GM18517 (cell line): ENCODE measurements around the gene ITGA11.

Source experiments
- ATAC-seq: cut with Tn5 transposase; IDR thresholded peaks from one replicate; pipeline ENCODE4 v1.9.1; 2021; ENCODE audit warnings: mild to moderate bottlenecking, moderate library complexity; ENCODE audit not compliant: unreplicated experiment

Gene ITGA11

GRCh38 chr15:68364028-68364659, 67.8 kb downstream of the ITGA11 start:
- ATAC-seq: no peak

- no peak for ATAC-seq
Observed at GRCh38 chr15:68363353-68363752, 68.6 kb downstream of the ITGA11 start.

GRCh38 chr15:68362537-68363126, 69.3 kb downstream of the ITGA11 start:
- ATAC-seq: no peak

GRCh38 chr15:68360721-68361120, 71.2 kb downstream of the ITGA11 start:
- no peak for ATAC-seq

GRCh38 chr15:68356778-68357177, 75.2 kb downstream of the ITGA11 start:
- ATAC-seq: no peak

- ATAC-seq: no peak
Observed at GRCh38 chr15:68354923-68355322, 77.0 kb downstream of the ITGA11 start.

- no peak for ATAC-seq
Observed at GRCh38 chr15:68354268-68354667, 77.7 kb downstream of the ITGA11 start.

- no peak for ATAC-seq
Observed at GRCh38 chr15:68353421-68354135, 78.4 kb downstream of the ITGA11 start.

- no peak for ATAC-seq
Observed at GRCh38 chr15:68352401-68353062, 79.4 kb downstream of the ITGA11 start.

GRCh38 chr15:68349151-68349550, 82.8 kb downstream of the ITGA11 start:
- ATAC-seq: no peak

- no peak for ATAC-seq
Observed at GRCh38 chr15:68348606-68349005, 83.4 kb downstream of the ITGA11 start.

- ATAC-seq: no peak
Observed at GRCh38 chr15:68348081-68348480, 83.9 kb downstream of the ITGA11 start.

- no peak for ATAC-seq
Observed at GRCh38 chr15:68347392-68347791, 84.6 kb downstream of the ITGA11 start.

- ATAC-seq: no peak
Observed at GRCh38 chr15:68346979-68347378, 85.0 kb downstream of the ITGA11 start.

GRCh38 chr15:68345481-68345880, 86.5 kb downstream of the ITGA11 start:
- ATAC-seq: no peak

- ATAC-seq: no peak
Observed at GRCh38 chr15:68344600-68344999, 87.4 kb downstream of the ITGA11 start.

- no peak for ATAC-seq
Observed at GRCh38 chr15:68343579-68344225, 88.3 kb downstream of the ITGA11 start.

GRCh38 chr15:68341760-68342725, 89.9 kb downstream of the ITGA11 start:
- ATAC-seq: no peak

GRCh38 chr15:68340726-68341671, 91.0 kb downstream of the ITGA11 start:
- ATAC-seq: no peak
